Mesenteric fat pad (tissue), 1 donor: Measurements from ENCODE around the gene ARHGEF10L. TPM values are rescaled to one million over a fixed set of nuclear protein-coding genes. Genes with fewer than 3 reads are reported as not detected.
"Not testable (repeated sequence)": the region's sequence is repeated elsewhere in the genome, so short reads cannot be mapped to it uniquely, and the experiment has no call there.

Source experiments
- DNase-seq: peaks from one replicate; pipeline ENCODE4 v3.0.0-alpha.2; 2020; ENCODE audit warnings: low spot score
- total RNA-seq: library from RNA; stranded (reverse); fragmentation: NEBNext Ultra II Directional; extraction: Animal tissue kit (Norgen Biotek cat#: 25700); gene quantifications from one replicate; pipeline ENCODE4 v1.2.1, GENCODE V29; 2021
- donor health status: DM: yes; HTN: yes; CAD: no.

Gene ARHGEF10L
- total RNA-seq, 1 donor from 2014 or later, result 37.0 TPM

GRCh38 chr1:17733661-17734060 is 194.2 kb downstream of the ARHGEF10L start:
- DNase-seq, result no peak

GRCh38 chr1:17734609-17735008 is 195.1 kb downstream of the ARHGEF10L start:
- DNase-seq, result no peak

- DNase-seq, result no peak
These were observed 195.8 kb downstream of the ARHGEF10L start for GRCh38 chr1:17735348-17735747.

- no peak for DNase-seq
These were observed 196.3 kb downstream of the ARHGEF10L start for GRCh38 chr1:17735793-17736192.

GRCh38 chr1:17736625-17737024 is 197.1 kb downstream of the ARHGEF10L start:
- DNase-seq, result no peak

- DNase-seq, result no peak
These were observed 199.6 kb downstream of the ARHGEF10L start for GRCh38 chr1:17739050-17739449.

- no peak for DNase-seq
These were observed 201.6 kb downstream of the ARHGEF10L start for GRCh38 chr1:17741052-17741451.

GRCh38 chr1:17742583-17742982 is 203.1 kb downstream of the ARHGEF10L start:
- no peak for DNase-seq

- no peak for DNase-seq
These were observed 203.6 kb downstream of the ARHGEF10L start for GRCh38 chr1:17743008-17743647.

GRCh38 chr1:17743925-17744324 is 204.4 kb downstream of the ARHGEF10L start:
- DNase-seq, result no peak

GRCh38 chr1:17744666-17745478 is 205.4 kb downstream of the ARHGEF10L start:
- no peak for DNase-seq

GRCh38 chr1:17745479-17745955 is 206.0 kb downstream of the ARHGEF10L start:
- DNase-seq, result no peak

- DNase-seq, result not testable (repeated sequence)
These were observed 206.8 kb downstream of the ARHGEF10L start for GRCh38 chr1:17746281-17746680.

- no peak for DNase-seq
These were observed 207.4 kb downstream of the ARHGEF10L start for GRCh38 chr1:17746920-17747319.

Other genes starting within 250 kb of the ARHGEF10L start
- 7.0 TPM for gene PADI4, start 231.5 kb upstream of the ARHGEF10L start, total RNA-seq
- not detected for gene PADI6, start 167.5 kb upstream of the ARHGEF10L start, total RNA-seq
- gene RCC2, start 100.0 kb upstream of the ARHGEF10L start, total RNA-seq, result 41.3 TPM
- gene ACTL8, start 215.6 kb downstream of the ARHGEF10L start, total RNA-seq, result not detected